ENCODE results near the gene SLC16A4.
A peak's percentile ranks its signal among the peaks of the same experiment; 100 is the strongest.

The SLC16A4 gene

DNA sequence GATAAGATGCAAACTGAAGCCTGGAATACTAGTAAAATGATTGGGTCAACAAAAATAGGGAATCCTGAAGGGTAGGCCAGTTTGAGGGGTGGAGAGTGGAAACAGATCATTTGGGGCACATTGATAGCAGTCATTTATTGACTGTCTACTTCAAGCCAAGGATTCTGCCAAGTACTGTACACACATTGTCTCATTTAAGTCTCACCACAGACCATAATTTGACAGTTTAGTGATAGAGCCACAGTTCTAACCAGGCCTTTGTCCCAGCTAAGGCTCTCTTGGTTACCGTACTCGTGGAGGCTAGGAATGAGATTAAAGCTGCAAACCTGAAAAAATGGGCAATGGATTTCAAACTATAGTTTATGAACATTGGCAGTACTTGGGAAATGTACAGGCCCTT lies 40.5 kb downstream of the SLC16A4 start:
- ATAC-seq (ENCODE audit: insufficient read depth, low read depth) (peak; percentile 60), DNase-seq (no peak)
- Histone ChIP-seq H3K27ac (ENCODE audit: low read length) (0 out of 2 replicates have a peak overlapping the region, but pooled peaks have one; percentile 13), H3K79me2 (ENCODE audit: insufficient read depth, low read length) (peaks cover 100% of the 10 kb centered on the region), H3K36me3 (ENCODE audit: insufficient read depth, low read length) (peaks cover 88% of the 10 kb centered on the region), H3K4me2 (ENCODE audit: insufficient read depth, low read length) (peak overlapping the region; percentile 97), H2AFZ (ENCODE audit: low read depth, low read length) (no peak overlapping the region), H3K9ac (ENCODE audit: low read depth, low read length) (peak overlapping the region; percentile 10; the same call in 1 of the 2 replicates), H3K4me3 (ENCODE audit: low read depth in 1 of 2, low read length in 2 of 2) (peak overlapping the region in 1 of 2 experiments; percentile 37; a peak in 2 of 4 replicates), H4K20me1 (ENCODE audit: insufficient read depth, low read length) (peaks cover 80% of the 10 kb centered on the region), H3K4me1 (ENCODE audit: insufficient read depth, low read length) (peaks cover 73% of the 10 kb centered on the region), H3K27me3 (ENCODE audit: insufficient read depth, low read length, poor library complexity) (no peaks in the 10 kb centered on the region), H3K9me3 (ENCODE audit: insufficient read depth, low read length, severe bottlenecking) (no peaks in the 10 kb centered on the region)
- no peak for TF ChIP-seq EZH2 (IDR thresholded peaks at IDR 0.05; ENCODE audit: borderline replicate concordance, low read depth, low read length, severe bottlenecking)
- no peak for TF ChIP-seq CTCF (IDR thresholded peaks at IDR 0.05; ENCODE audit: borderline replicate concordance, extremely low read depth, low read length, poor library complexity, severe bottlenecking)

- Histone ChIP-seq H3K4me2 (ENCODE audit: insufficient read depth, low read length) (peak overlapping the region; percentile 97), H3K79me2 (ENCODE audit: insufficient read depth, low read length) (peaks cover 100% of the 10 kb centered on the region), H3K36me3 (ENCODE audit: insufficient read depth, low read length) (peaks cover 94% of the 10 kb centered on the region), H3K9ac (ENCODE audit: low read depth, low read length) (peak overlapping the region; percentile 29; the same call in 1 of the 2 replicates), H3K4me3 (ENCODE audit: low read depth in 1 of 2, low read length in 2 of 2) (peak overlapping the region; percentile 13 to 47; a peak in 2 of 4 replicates), H3K27me3 (ENCODE audit: insufficient read depth, low read length, poor library complexity) (no peaks in the 10 kb centered on the region), H2AFZ (ENCODE audit: low read depth, low read length) (no peak overlapping the region), H3K4me1 (ENCODE audit: insufficient read depth, low read length) (peaks cover 85% of the 10 kb centered on the region), H3K27ac (ENCODE audit: low read length) (no peak overlapping the region), H3K9me3 (ENCODE audit: insufficient read depth, low read length, severe bottlenecking) (no peaks in the 10 kb centered on the region), H4K20me1 (ENCODE audit: insufficient read depth, low read length) (peaks cover 92% of the 10 kb centered on the region)
- DNase-seq (no peak), ATAC-seq (ENCODE audit: insufficient read depth, low read depth) (no peak)
- TF ChIP-seq CTCF (IDR thresholded peaks at IDR 0.05; ENCODE audit: borderline replicate concordance, extremely low read depth, low read length, poor library complexity, severe bottlenecking) (no peak), EZH2 (IDR thresholded peaks at IDR 0.05; ENCODE audit: borderline replicate concordance, low read depth, low read length, severe bottlenecking) (no peak)
These were observed 42.1 kb downstream of the SLC16A4 start for GRCh38 chr1:110348771-110349170.

- ATAC-seq (ENCODE audit: insufficient read depth, low read depth): no peak
- Histone ChIP-seq H3K9me3 (ENCODE audit: insufficient read depth, low read length, severe bottlenecking) (no peaks in the 10 kb centered on the region), H4K20me1 (ENCODE audit: insufficient read depth, low read length) (peaks cover 92% of the 10 kb centered on the region), H2AFZ (ENCODE audit: low read depth, low read length) (no peak overlapping the region), H3K4me1 (ENCODE audit: insufficient read depth, low read length) (peaks cover 89% of the 10 kb centered on the region), H3K27me3 (ENCODE audit: insufficient read depth, low read length, poor library complexity) (no peaks in the 10 kb centered on the region), H3K4me2 (ENCODE audit: insufficient read depth, low read length) (peak overlapping the region; percentile 97), H3K4me3 (ENCODE audit: low read depth in 1 of 2, low read length in 2 of 2) (peak overlapping the region; percentile 13 to 47; a peak in 1 of 4 replicates), H3K79me2 (ENCODE audit: insufficient read depth, low read length) (peaks cover 100% of the 10 kb centered on the region), H3K36me3 (ENCODE audit: insufficient read depth, low read length) (peaks cover 94% of the 10 kb centered on the region), H3K9ac (ENCODE audit: low read depth, low read length) (peak overlapping the region; percentile 29; the same call in 1 of the 2 replicates), H3K27ac (ENCODE audit: low read length) (no peak overlapping the region)
- no peak for DNase-seq
- TF ChIP-seq EZH2 (IDR thresholded peaks at IDR 0.05; ENCODE audit: borderline replicate concordance, low read depth, low read length, severe bottlenecking) (no peak), CTCF (IDR thresholded peaks at IDR 0.05; ENCODE audit: borderline replicate concordance, extremely low read depth, low read length, poor library complexity, severe bottlenecking) (no peak)
These were observed 42.8 kb downstream of the SLC16A4 start for GRCh38 chr1:110348050-110348449.
